Stimulated activated CD8-positive, alpha-beta memory T cell treated with anti-CD3 and anti-CD28 coated beads, Interleukin-7, amount 100 ng/mL, for 24 hours (primary cell): ENCODE results near the gene SLC28A3.

Source experiments
- DNase-seq: peaks from one replicate; pipeline ENCODE4 v3.0.0-alpha.2; 2020; ENCODE audit warnings: low read depth

SLC28A3 gene

DNA sequence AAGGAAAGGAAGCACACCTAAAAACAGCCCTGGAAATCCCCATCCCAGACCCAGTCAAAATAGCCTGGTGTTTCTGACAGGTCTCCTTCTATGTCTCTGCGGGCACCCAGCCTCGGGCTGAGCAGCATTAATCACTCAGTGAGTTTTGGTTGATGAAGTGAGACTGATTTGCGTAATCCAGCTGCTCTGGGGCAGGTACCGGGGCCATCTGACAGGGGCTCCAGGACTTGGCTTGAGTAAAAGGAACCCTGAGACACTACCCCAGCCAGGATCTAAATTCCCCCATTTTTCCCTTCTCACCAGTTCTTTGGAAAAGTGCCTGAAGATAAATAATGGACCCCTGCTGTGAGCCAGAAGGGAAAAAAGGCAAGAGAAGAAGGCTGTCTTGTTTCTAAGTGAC, 596 bp downstream of the SLC28A3 start:
- no peak for DNase-seq

DNA sequence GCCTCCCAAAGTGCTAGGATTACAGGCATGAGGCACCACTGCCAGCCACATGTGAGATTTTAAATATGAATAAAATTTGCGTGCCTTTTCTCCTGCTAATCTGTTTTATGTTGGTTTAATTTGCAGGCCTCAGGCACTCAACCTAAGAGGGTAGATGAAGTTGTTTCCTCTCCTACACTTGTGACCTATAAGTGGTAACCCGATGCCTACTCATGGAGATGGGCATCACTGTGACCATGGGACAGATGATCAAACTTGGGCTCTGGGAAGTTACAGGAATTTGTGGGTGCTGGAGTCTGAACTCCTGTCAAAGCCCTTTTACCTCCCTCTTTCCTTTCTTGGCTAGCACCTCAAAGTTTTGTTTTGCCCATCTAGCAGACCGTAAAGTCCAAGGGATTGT, 1.1 kb downstream of the SLC28A3 start:
- DNase-seq = no peak

DNA sequence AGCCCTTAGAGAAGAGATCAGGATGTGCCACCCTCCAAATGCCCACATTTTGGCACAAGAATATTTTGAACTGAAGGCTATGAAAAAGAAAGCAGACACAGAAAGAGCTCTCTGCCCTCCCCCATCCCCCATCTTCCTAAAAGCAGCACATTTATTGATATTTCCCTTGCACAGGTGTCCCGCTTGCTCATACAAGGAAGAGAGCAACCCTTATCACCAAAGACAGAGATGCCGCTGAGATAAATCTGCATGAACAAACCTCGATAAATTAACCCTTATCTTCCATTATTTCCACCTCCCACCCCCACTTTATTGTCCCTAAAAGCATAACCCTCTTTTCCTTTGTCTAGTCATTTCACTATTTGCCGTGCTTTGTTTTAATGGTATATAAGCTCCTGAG, 1.8 kb downstream of the SLC28A3 start:
- DNase-seq = no peak

DNA sequence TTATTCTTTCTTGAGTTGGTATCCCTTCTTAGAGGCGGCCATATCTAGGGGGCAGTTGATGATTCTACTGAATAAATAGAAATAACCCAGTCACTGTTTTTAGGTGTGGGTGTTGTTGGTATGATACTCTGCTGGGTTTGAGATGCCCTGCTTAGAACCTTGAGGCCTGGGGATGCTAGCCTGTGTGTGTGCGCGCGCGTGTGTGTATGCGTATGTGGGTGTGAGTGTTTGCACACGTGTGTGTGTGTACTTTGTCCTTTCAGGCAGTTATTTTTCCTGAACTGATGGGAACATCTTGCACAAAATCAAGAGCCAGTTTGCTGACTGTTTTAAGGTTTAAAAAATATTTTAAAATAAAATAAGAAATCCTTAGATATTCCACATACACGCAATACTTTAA, 3.3 kb downstream of the SLC28A3 start:
- no peak for DNase-seq

DNA sequence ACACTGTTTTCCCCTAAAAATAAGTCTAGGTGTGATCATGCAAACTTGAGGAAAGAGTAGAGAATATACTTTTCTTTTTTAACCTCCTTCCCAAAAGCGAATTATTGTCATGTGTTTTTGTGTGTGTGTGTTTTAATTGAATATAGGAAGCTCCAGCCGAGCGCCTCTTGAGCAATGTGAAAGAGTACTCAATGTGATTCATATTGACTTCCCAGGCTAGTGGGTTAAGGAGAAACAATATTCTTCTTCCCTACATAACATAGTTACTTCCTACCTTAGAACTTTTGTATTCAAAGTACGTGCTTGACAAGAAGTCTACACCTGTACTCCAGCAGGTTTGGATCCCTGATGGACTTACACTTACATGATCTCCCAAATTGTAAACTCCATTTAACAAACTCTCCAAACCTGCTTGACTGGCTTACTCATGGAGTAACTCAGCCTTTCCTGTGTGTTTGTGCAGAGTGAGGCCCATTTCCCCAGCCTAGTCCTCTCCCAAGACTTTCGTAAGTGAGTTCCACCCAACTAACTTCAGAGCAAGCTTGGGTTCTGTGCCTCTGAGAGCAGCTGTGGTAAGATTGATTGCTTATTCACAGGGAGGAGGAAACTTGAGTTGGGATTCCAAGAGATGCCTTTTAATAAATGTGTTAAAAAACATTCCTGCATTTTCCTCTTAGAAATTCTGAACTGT, 9.3 kb downstream of the SLC28A3 start:
- DNase-seq = no peak

DNA sequence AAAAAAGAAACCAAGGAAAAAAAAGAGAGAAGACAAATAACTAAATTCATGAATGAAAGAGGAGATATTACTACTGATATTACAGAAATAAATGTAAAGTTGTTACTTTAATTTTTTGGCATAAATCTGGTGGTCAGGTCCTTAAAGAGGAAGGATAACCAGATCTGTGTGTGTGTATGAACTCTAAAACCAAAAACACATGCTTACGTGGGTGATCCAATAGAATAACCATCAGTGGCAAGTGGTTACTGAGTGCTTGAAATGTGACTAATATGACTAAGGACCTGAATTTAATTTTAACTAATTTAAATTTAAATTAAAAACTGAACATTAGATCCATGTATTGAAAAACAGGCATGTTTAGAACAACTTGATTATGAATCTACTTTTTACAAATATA, 10.3 kb downstream of the SLC28A3 start:
- no peak for DNase-seq

DNA sequence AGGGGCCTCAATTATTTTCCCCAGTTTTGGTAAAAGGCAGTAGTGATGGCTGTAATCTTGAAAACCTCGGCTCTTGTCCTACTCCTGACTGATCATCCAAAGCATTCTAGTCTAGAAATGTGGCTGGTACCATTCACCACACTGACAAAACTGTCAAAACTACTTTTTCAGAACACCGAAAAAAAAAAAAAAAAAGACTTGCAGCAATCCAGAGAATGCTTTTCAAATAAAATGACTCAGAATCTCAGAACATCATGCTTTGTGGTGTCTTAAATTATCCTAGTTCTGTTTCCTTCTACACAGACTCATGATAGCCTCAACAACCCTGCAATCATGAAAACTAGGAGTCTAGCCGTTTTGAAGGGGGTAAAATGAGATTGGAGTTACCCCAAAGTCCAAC, 13.4 kb downstream of the SLC28A3 start:
- no peak for DNase-seq

DNA sequence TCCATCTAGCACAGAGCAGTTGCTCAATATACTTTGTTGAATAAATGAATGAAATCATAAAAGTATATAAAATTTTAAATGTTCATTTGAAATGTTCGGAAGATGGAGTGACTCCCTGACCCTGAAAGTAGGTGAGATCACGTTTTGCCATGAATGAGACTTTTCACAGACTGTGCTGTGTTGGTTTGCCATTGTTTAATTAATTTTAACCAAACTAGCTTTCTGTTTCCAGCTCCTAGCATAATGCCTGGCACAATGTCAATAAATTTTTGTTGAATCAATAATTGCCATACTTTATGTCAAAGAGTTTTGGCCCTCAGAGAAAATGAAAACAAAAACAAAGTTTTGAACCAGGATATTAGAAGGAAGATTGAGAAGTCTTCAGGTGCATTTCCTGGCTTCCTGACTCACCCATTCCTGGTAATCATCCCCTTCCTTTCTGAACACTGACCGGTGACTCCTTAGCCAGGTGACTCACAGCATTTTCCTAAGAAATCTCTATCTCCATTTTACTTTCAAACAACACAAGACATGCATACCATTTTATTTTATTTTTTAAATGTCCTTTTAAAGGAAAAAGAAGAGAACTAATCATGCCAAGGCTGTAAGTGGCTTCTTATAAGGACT, 15.1 kb downstream of the SLC28A3 start:
- DNase-seq = no peak

DNA sequence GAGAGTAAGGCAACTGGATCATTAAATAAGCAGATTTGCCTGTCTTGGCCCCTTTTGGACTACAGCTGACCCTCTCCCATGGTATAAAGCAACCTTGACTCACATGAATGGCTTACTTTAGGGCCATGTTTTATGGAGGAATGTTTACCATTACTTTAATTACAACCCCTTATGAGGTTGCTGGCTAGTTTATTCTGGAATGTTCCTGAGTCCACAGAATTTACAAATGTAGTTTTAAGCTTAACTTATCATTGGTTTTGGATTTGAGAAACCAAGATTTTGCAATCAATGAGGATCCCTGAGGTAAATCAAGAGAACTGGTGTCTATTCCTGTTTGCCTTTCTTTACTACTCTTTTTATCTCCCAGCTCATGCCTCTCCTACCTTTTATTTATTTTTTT, 15.7 kb downstream of the SLC28A3 start:
- no peak for DNase-seq

DNA sequence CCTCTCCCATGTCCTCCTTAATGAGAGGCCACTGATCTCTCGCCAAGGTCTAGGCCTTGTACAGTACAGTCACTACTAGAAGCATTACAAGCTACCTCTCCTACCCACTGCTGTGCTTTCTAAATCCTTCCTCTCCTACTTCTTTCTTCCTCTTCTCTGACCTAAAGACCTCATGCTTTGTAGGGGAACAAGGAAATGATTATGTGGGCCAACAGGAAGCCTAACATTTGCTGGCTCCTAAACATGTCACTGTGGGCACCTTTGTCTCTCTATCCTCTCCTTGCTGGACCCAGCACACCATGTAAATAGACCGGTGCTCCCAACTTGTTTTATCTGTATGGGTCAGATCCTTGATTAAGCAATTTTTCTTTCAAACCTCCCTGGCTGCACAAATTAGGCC, 16.7 kb downstream of the SLC28A3 start:
- DNase-seq = no peak

DNA sequence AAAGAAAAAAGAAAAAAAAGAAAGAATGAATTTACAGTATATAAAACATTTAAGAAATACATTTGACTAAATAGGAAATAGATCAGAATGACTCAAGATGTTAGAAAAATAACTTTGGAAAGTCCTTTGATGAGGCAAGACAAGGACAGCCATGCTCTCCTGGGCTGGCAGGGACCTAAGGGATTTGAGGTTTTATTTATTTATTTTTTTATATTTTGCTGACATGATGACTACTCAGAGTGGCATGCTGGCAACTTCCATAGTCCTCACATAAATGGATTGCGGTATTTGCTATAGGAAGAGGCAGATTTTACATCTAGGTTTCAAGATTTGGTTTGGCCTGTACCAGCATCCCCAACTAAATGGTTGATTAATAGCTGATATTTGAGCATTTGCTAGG, 17.7 kb downstream of the SLC28A3 start:
- no peak for DNase-seq

DNA sequence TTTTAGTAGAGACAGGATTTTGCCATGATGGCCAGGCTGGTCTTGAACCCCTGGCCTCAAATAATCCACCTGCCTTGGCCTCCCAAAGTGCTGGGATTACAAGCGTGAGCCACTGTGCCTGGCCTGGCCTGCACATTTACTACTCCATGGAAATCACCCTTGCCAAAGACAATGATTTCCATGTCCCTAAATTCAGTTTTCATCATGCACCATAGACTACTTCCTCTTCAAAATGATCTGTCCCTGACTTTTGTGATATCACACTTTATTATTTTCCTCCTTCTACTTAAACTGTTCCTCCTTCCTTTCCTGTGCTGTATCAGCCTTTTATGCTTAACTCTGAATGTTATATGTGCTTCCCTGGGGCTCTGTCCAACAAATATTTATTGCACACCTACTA, 20.3 kb downstream of the SLC28A3 start:
- no peak for DNase-seq

DNA sequence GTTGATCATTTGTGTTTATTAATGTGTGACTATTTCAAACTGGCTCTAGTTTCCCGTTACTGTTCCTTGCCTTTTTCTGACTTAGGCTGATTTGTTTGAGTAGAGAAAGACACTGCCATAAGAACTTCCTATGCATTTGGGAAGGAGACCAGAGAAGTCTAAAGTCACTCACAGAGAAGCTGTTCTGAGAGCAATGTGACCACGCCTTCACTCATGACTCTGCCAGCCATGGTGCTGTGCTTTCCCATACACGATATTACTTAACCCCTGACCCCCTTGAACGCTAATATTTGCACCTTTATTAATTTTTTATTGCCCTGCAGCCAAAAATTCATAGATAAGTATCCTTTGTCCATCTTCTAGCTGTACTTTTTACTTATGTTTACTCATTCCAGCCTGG, 20.9 kb downstream of the SLC28A3 start:
- no peak for DNase-seq

DNA sequence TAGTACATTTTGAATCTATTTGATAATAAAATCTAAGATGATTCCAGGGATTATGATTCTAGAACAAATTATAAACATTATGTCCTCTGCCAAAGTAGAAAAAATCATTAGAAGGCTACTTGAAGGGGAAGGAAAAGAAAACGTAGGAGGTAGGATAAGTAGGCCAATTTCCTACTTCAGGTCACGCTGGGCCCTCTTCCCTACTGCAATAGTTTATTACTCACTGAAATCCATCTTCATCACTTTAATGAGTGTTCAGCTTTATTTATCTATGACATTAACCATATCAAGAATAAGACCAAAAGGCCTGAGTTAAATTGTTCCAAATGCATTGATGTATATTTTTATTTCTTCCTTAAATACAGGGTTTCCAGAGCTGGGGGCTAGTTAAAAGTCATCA, 21.6 kb downstream of the SLC28A3 start:
- no peak for DNase-seq

DNA sequence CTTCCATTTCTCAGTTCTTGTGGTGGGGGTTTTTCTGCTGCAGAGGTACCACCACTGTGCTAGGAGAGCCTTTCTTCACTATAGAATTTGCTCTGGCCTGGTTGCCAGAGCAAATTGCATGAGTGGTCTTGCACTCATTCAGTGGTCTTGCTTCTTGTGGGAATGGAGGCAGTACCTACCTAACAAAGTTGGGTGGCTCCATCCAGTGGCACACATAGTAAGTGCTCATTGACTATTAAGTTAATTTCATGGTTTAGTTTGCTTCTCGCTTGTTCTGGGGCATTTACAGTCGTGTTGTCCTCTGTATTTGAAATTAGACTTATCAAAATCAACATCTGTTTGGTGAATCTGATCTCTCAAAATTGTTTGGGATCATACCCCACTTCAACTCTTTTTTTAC, 23.0 kb downstream of the SLC28A3 start:
- DNase-seq = no peak

DNA sequence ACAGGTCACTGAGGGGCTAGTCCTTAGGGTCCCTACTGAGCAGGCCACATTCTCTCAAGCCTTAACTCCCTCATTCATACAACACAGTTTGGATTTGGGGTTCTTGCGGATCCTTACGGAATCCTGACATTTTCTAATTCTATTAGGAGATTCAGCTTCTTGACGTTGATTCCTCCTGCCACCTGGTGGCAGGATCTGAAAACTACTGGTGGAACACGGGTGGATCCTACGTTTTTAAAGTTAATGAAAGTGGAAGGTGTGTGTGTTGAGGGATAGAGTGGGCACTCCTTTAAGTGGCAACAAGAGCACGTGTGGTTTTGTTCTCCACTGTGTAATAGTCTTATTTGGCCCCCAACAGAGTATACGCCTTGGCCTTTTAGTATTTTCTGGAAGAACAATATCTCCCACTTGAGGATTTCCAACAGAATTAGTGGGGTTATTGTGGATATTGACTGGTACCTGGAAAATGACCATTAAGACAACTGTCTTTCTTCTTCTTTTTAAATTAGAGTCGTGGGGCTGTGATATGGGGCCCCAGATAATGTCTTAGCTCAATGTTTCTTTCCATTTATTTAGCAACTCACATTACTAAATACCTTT, 25.2 kb downstream of the SLC28A3 start:
- peak; percentile 20 for DNase-seq

DNA sequence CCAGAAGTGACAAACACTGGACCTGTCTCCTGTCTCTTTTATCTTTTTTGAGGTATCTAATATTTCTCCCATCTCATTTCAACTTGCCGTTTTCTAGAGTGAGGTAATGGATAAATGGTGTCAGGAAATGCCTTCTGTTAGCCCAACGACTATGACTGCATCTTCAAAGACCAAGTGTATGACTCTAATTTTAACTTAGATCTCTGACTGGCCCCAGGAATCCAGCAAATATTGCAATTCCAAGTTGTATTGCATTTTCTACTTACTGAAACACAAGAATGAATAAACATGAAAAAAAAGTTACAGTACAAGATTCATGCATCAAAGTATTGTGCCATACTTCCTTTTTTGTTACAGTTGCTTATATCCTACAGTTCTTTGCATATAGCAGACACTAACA, 26.3 kb downstream of the SLC28A3 start:
- DNase-seq = no peak

DNA sequence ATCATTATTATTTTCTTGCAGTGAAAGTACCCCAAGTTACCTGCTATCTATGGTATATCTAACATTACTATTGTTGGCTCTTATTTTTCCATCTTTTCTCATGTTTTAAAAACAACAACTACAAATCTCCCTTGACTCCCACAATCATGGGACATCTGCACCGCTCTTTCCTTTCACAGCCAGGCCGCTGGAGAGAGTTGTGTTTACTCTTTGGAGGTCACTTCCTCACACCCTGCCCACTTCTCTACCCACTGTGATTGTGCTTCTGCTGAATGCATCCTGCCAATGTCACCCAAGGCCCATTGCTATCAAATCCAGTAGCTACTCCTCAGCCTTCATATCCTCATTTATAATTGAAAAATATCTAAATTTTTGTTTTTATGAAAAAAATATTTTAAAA, 29.7 kb downstream of the SLC28A3 start:
- no peak for DNase-seq

DNA sequence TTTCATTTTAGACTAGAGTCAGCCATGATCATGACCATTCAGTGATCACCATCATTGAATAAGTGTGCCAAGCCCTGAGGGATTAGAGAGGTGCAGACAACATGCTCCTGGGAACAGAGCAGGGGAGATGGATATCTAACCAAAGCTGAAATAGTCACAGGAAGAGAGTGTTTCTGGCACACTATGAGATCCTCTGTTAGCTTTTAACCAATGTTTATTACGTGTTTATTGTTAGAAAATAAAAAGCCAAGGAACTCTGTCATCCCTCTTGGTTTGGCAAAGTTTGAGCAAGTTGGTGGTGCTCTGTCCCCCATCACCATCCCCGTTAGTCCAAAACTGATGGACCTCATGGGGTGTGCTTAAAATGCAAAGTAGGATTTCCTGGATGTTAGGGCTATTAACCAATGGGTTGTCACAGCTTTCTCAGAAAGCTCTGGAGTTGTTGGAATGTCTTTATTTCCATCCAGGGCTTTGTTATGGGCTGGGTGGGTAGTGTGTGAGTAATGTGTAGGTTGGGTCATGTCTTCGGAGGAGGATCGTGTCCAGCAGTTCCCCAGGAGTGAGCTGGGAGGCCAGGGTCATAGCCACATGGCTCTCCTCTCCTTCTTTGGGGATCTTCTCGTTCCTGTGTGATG, 34.9 kb downstream of the SLC28A3 start:
- DNase-seq = no peak

DNA sequence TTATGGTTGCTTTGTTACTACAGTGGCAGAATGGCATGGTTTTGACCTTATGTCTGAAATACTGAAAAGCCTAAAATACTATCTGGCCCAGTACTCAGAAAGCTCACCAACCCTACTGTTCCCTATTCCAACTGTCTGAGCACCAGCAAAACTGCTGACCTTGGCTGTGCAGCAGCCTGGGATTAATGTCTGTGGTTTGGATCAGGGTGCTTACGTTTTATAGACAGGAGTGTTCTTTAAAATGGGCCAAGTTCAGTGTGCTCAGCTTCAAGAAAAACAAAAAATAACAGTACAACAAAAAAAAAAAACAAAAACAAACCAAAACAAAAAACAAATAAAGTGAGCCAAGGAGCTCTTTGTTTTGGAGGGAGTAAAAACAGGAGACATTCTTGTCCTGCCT, 36.4 kb downstream of the SLC28A3 start:
- DNase-seq = no peak

DNA sequence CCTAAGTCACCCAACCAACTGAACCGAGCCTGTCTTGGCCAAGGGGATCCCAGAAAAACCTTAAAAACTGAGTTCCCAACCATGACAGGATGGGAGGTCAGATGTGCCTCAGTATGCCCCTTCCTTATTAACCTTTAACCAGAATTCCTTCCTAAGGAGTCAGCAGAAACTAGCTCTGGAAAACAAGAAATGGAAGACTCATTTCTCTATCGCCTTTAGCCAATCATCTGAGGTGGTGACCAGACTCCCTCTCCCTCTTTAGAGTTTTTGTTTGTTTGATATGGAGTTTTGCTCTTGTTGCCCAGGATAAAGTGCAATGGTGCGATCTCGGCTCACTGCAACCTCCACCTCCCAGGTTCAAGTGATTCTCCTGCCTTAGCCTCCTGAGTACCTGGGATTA, 37.5 kb downstream of the SLC28A3 start:
- no peak for DNase-seq

DNA sequence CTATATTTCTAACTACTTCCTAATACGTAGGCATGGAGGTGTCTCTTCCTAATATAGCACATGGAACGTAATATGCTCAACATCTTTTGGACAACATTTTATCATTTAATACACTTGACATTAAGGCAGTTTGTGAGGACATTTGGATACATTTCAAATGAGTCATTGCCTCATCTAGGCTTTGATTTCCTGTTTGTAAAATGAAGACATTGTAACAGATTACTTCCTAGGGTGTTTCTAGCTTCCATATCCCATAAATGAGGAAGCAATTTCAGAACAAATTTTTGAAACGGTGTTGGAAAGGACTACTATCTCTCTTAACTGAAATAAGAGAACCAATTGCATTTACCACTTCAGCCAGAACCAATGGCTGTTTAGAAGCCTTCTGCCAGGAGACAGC, 38.7 kb downstream of the SLC28A3 start:
- no peak for DNase-seq

DNA sequence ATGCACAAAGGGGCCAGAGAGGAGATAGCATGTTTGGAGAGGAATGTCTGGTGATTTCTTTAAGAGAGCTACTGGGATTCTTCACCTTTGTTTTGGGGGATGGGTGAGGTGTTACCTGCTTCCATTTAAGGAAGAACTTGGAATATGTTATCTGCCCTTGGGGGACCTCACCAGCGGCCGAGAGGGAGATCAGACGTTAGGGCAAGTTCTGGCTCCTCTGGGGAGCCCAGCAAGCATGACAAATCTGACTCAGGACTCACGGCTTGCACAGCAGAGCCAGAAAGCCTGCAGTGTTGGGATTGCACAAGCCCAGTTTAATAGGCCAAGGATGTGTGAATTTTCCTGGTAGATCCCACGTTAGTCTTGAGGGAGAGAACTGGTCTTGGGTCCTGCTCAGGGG, 40.3 kb downstream of the SLC28A3 start:
- no peak for DNase-seq
